Right ventricle myocardium inferior (tissue), 1 donor: ENCODE measurements around the gene BCL2L11. TPM values are rescaled to one million over a fixed set of nuclear protein-coding genes. Genes with fewer than 3 reads are reported as not detected.

ENCODE experiments used
- ATAC-seq: fragments of 200-7000 bp; cut with Tn5 transposase; one replicate; pipeline ENCODE4 v1.9.1; 2020; ENCODE audit warnings: mild to moderate bottlenecking, moderate library complexity
- DNase-seq: peaks from one replicate; pipeline ENCODE4 v3.0.0; 2021; ENCODE audit errors: missing footprints
- intact Hi-C: fragments of 100-400 bp; cut with DNase I; formaldehyde crosslinking; loops from one replicate; pipeline ENCODE4 v1.11.0; 2022
- total RNA-seq: library from RNA; stranded (reverse); fragmentation: NEBNext Ultra II Directional; extraction: Animal tissue kit (Norgen Biotek cat#: 25700); gene quantifications from one replicate; pipeline ENCODE4 v1.2.1, GENCODE V29; 2021
- donor health status: DM: no; HTN: yes; CAD: no; lungs with severe emphysema.

BCL2L11 gene
- total RNA-seq, 1 donor from 2014 or later, result 9.1 TPM

DNA sequence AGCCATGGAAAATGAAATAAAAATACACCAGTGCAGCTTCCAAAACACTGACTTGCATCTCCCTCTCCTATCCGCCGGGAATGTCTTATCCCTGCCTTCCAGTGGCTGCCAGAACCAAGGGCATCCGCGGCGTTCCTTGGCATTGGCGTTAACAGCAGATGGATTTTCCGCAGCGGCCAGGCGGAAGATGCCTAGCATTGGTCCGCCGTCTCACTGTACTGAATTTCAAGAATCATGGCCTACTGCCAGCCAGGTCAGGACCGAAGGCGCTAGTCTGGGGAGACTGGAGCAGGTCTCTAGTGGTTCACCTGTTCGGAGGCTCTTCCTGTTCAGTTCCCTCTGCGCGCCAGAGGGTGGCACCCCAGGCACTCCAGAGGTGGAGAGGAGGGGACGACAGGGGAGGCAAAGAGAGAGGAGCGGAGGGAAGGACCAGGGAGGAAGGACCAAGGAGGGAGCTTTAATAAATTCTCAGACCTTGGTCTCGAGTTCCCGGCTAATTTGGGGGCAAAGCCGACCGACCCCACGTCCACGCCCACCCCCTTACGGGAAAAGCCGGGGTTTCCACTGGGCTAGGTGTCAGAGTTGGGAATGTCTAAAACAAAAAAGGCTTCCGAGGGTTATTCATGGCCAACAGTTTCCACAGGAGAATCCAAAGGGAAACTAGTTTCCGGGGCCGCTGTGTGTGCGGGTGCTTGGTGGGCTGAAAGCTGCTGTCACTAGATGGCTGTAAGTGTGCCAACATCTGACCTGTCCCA lies 3.7 kb upstream of the BCL2L11 start:
- ATAC-seq (peak; percentile 51), DNase-seq (peak; percentile 80)
- intact Hi-C loops, result loop anchor here (2.0 kb wide), 1 partner anchor 552 kb away; no protein-coding TSS in a partner anchor

DNA sequence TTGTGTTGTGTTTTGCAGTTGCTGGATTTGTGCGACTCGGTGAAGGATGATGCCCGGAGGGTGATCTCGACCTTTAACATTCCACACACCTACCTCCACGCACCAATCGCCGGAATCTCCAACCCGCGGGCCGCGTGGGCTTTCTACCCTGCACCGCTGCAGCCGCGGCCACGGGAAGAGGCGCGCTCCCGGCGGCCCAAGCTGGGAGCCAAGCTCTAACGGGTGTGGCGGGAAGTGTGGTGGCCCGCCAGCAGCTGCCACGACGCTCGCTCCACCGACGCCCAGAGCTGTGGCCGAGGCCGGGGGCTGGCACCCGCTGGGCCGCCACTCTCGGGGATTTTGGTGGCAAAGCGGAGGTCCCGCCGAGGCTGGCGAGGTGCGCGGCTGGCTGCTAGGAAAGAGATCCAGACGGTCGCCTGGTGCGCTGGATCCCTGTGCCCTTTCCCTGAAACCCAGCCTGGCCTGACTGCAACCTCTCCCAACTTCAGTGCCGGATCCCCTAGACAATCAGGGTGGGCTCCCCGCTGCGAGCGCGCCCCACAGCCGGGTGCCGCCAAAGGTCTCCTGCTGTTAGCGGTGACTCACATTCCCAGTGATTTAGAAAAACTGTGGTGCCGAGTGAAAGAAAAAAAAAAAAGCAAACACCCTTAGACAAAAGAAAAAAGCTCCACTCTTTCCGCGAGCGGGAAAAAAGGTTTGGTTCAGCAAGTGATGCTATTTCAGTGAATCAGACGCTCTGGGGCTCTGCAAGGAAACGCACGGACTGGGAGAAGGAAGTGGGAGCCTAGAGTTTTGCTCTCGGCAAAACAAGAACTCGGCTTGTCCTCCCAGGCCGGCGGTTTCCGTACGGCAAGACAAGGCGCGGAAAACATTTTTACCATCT lies 2.9 kb upstream of the BCL2L11 start:
- ATAC-seq (no peak), DNase-seq (peak; percentile 75)
- intact Hi-C loops, result loop anchor here (2.0 kb wide), 1 partner anchor 551 kb away; no protein-coding TSS in a partner anchor

DNA sequence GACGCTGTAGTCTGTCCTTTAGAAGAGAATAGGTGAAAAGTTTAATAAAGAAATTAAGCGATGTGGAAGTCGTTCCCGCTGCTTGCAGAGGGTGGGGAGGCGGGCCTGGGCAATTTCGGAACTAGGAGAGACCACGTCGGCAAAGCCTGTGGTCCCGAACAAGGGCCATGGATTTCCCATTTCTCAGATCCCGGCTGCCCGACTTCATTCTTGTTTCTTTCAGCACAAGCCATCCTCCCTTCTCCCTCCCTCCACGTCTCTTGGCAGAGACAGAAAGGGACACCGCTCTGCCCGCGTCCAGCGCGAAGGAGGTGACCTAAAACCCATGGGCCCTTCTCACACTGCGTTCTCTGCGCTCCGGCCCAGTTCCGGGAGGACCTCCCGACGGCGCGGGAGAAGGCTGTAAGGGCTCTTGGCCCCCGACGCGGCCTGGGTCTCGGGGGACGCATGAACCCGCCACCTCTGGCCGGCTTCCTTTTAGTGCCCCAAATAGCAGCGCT lies 2.2 kb upstream of the BCL2L11 start:
- ATAC-seq, result no peak
- DNase-seq, result peak; percentile 65
- intact Hi-C loops, result no loop called here

DNA sequence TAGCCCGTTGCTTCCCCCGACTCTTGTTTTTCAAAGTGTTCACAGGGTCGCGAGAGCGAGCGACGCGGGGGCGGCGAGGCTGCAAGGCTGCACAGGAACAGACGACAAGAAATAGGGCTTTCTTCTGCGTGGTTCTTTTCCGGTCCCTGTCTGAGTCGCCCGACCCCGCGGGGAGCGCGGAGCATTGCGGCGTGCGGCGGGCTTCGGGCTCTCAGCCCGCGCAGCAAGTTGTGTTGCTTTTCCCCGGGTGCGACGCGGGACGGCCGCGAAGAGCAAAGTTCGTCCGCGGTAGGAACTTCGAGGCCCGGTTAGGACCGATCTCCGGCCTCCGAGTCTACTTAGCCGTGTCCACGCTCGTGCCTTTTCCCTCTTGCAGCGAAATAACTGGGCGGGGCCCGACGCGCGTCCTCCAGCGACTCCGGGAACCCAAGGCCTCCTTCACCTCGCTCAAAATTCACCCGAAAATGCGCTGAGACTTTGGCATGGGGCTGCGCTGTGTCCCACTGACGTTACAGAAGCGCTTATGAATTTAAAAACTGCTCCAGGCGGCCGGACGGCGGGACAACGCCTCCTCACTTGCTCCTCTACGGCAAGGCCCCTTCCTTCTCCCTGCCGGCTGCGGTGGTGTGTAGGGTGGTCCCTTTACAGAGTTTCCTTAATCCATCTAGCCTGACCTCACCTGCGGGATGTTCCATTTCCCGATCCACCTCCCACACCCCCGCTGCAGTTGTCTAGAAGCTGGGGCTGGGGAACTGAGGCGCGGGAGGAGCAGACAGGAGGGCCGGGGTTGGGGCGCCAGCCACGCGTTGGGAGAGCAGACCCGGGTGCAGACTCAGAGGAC lies 1.5 kb upstream of the BCL2L11 start:
- intact Hi-C loops, result no loop called here
- no peak for ATAC-seq
- DNase-seq, result peak; percentile 80

DNA sequence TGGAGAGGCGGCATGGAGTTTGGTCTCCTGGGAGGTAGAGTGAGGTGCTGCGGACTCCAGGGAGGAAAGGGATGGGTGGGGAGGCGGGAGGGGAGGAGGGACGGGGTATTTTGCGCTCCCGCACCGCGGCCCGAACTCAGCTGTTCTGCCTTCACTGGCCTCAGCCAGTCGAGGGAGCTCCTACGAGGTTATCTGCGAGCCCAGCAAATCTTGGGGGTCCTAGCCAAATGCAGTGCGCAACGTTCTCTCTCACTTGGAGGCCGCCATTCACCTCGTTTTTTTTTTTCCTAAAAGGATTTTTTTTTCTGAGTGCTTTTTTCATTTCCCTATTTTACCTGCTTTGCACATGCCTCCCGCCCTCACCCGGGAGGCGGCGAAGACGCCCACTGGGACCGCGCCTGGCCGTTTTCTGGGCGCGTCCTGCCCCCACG lies 877 bp upstream of the BCL2L11 start:
- ATAC-seq (no peak), DNase-seq (no peak)
- intact Hi-C loops, result loop anchor here (5.0 to 10.0 kb wide), 2 partner anchors 37 to 305 kb away; no protein-coding TSS in a partner anchor

DNA sequence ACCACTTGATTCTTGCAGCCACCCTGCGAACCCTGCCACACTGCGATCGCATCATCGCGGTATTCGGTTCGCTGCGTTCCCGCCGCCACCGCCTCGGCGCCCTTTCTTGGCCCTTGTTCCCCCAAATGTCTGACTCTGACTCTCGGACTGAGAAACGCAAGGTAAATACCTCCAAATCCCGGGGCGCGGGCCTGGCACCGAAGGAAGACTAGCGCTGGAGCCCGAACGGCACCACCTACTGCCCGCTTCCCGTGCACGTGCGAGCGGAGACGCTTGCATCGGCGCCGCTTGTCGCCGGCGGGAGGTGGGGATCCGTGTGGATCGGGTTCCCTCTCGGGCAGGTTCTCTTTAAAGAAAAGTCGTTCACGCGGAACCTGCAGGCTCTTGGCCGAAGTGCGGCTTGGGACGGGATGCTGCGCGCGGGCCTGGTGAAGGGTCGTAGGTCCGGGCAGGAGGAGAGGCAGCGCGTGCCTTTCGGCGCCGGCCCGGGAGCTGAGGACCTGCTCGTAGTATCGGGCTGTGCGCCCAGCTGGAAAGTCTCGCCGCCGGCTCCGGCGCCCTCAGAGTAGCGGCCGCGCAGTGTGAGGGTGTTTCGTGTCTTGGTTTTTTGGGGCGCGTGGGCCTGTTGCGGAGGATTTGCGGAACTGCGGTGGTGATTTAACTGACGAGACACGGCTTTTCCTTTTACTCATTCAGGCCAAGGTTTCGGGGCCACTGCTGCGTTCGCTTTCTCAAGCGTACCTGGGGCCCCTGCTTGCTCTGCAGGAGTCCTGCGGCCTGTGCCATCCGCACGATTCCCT lies 514 bp downstream of the BCL2L11 start:
- DNase-seq (peak; percentile 83), ATAC-seq (no peak)
- intact Hi-C loops, result loop anchor here (5.0 to 10.0 kb wide), 2 partner anchors 36 to 306 kb away; no protein-coding TSS in a partner anchor

DNA sequence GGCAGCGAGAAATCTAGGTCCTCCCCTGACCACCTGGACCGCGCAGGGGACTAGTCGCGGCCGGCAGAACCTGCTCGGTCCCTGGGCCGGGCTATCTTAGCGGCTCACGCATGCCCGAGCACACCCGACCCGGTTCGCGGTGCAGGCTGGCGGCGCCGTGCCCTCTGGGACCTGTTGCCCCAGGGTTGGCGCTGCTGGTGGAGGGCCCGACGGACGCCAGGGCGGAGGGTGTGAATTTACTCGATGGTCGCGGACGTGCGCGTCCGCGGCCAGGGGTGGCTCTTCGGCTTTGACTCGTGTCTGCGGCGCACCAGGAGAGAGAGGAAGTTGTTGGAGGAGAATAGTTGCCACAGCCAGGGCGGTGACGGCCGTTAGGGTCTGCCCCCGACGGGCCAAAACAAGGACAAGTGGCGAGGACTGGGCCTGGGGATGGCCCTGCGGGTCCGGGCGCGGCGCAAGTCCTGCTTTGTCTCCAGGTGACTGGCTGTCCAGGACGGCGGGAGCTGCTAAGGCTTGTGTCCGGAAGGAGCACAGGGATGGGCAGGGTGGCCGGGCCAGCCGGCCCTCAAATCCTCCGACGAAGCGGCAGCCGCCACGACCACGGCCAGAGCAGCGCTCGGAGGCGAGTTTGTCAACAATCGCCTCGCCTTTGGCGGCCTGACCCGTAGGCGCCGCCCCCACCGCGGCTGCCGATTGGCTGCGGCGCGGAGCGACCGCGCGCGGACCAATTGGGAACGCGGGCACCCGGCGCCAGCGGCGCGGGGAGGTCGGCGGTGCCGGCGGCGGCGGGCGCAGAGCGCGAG lies 1.3 kb downstream of the BCL2L11 start:
- peak; percentile 95 for DNase-seq
- peak; percentile 79 for ATAC-seq

DNA sequence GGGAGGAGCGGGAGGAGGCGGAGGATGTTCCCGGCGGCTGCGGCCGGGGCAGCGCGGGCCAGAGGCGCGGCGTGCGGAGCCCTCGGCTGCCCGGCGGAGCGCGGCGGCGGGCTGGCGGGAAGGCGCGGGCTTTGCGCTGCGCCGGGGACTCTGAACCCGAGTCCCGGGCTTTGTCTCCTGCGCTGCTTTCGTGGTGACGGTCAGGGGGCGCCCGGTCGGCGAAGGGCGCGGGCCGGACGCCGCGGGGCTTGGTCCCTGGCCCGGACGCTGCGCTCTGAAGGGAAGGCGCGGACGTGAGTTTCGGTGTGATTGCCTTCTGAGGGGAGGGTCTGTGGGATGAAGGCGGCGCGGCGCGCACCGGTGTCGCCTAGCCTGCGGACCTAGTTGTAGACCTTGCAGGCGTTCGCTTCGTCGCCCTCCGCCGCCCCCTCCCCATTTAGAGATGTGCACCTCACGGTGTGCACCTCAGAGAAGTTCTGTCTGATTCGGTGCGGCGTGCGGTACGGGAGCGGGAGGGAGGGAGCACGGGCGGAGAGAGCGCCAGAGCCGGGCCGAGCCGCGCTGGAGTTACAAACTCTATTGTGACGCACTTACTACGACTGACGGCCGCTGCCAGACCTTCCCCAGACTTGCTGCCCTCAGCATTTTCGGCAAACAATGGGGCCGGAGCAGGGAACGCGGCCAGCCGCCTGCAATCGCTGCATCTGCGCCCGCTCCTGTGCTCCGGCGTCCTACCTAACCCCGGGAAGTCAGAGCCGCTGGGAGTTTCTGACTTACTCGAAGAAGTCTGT lies 2.1 kb downstream of the BCL2L11 start:
- peak; percentile 92 for DNase-seq
- ATAC-seq, result peak; percentile 61
- intact Hi-C loops, result loop anchor here (5.0 to 10.0 kb wide), 2 partner anchors 34 to 308 kb away; no protein-coding TSS in a partner anchor

More for the DNA sequence above, 1.3 kb downstream of the BCL2L11 start:
- intact Hi-C loops, result loop anchor here (5.0 to 10.0 kb wide), 2 partner anchors 35 to 307 kb away; no protein-coding TSS in a partner anchor

DNA sequence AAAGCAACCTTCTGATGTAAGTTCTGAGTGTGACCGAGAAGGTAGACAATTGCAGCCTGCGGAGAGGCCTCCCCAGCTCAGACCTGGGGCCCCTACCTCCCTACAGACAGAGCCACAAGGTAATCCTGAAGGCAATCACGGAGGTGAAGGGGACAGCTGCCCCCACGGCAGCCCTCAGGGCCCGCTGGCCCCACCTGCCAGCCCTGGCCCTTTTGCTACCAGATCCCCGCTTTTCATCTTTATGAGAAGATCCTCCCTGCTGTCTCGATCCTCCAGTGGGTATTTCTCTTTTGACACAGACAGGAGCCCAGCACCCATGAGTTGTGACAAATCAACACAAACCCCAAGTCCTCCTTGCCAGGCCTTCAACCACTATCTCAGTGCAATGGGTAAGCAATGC lies 3.0 kb downstream of the BCL2L11 start:
- ATAC-seq (no peak), DNase-seq (no peak)
- intact Hi-C loops, result loop anchor here (5.0 to 10.0 kb wide), 2 partner anchors 34 to 309 kb away; no protein-coding TSS in a partner anchor

DNA sequence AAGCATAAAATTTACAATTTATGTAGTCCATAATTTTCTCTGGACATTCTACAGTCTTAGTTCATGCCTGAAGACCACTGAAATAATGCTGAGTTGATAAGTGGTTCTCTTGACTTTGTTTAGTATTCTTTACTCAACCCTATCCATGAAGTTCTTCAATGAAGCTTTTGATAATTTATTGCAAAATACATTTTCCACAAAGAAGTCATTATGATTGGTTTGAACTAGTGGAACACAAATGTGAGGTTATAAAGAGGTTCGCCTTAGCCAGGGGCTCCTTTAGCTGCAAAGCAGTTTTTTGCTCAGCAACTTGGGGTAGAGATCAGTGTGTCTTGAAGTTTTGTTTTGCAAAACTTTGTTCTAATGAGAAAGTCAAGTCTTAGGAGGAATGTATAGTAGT lies 5.9 kb downstream of the BCL2L11 start:
- ATAC-seq, result no peak
- no peak for DNase-seq
- intact Hi-C loops, result loop anchor here (10.0 kb wide), 1 partner anchor 312 kb away; no protein-coding TSS in a partner anchor

DNA sequence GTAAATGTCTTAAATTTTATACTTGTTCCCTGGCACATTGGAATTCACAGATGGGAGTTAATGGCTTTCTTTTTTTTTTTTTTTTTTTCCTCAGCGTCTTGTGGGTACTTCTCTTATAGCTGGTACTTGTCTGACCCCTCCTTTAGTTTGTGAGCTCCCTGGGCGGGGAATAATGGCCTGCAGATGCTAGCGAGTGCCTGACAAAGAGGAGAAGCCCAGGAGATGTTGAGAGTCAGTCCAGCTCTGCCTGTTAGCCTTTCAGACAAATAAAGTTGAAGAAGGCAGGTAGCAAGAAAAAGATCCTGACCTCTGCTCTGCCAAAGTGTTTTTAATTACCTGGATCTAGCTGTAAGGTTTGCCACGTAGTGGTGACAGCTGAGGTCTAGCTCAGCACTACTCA lies 6.6 kb downstream of the BCL2L11 start:
- intact Hi-C loops, result loop anchor here (10.0 kb wide), 1 partner anchor 313 kb away; no protein-coding TSS in a partner anchor
- ATAC-seq (no peak), DNase-seq (no peak)

DNA sequence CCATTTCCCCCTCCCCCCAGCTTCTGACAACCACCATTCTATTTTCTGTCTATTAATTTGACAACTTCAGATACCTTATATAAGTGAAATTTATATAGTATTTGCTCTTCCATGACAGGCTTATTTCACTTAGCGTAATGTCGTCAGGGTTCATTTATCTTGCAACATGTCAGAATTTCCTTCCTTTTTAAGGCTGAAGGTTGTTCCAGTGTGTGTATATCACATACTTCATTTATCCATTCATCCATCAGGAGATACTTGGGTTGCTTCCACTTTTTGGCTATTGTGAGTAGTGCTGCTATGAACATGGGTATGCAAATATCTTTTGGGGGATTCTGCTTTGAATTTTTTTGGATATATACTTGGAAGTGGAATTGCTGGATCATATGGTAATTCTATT lies 7.4 kb downstream of the BCL2L11 start:
- no peak for ATAC-seq
- intact Hi-C loops, result loop anchor here (10.0 kb wide), 1 partner anchor 313 kb away; no protein-coding TSS in a partner anchor
- DNase-seq, result no peak

DNA sequence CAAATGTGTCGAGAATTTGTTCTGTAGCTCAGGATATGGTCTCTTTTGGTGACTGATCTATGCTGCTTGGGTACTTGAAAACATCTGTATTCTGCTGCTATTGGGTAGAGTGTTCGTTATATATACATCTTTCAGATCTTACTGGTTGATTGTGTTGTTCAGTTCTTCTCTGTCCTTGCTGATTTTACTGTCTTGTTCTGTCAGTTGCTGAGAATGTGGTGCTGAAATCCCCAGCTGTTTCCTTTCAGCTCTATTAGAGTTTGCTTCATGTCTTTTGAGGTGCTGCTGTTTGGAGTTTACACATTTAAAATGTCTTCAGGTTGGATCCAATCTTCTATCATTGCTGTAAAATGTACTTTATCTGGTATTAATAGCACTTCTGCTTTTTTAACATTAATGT lies 12.9 kb downstream of the BCL2L11 start:
- no peak for DNase-seq
- intact Hi-C loops, result no loop called here
- no peak for ATAC-seq

DNA sequence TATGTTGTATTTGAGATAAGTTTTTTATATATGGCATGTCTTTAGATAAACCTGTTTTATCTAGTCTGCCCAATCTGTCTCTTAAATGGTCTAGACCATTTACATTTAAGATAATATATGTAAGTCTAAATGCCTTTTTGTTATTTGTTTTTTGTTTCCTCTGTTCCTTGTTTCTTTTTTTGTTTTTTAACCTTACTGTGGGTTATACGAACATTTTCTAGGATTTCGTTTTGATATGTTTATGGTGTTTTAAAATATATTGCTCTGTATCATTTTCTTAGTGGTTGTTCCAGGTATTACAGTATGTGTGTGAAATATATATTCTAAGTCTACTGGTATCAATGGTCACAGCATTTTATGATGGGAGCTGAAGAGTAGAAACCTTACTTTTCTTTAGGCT lies 13.3 kb downstream of the BCL2L11 start:
- ATAC-seq (no peak), DNase-seq (no peak)
- intact Hi-C loops, result no loop called here

DNA sequence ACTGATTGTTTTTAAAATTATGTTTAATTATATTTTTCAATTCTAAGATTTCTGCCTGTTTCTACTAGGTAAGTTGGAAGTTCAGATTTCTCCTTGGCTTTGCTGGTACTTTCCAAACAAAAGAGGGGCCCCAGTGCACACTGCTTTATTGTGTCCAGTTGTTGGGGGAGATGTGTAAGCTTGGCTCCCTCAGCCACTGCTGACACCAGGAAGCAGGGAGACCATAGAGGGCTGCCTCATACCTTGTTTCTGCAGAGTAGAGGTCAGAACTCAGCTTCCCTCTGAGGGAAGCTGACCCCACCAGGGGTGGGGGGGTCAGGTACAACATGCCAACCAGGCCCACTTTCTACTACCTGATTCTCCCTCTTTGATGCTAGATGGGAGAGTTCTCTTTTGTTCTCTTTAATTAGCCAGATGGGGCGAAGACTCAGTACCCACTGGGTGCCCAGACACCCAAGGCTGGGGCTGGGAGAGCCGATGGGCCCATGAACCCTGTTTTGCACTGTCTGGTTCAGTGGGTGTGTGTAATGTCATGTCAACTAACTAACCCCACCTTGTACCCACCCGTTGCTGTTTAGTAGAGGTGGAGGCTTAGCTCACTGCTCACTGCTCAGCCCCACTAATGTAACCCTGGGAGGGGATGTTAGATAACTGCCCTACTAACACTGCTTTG lies 14.7 kb downstream of the BCL2L11 start:
- DNase-seq (no peak), ATAC-seq (no peak)
- intact Hi-C loops, result no loop called here
